ENCODE data around the gene TAMM41. TPM values are rescaled to one million over a fixed set of nuclear protein-coding genes. Genes with fewer than 3 reads are reported as not detected.

The TAMM41 gene
- total RNA-seq, 1 experiment from 2014 or later, result 24.3 TPM

DNA sequence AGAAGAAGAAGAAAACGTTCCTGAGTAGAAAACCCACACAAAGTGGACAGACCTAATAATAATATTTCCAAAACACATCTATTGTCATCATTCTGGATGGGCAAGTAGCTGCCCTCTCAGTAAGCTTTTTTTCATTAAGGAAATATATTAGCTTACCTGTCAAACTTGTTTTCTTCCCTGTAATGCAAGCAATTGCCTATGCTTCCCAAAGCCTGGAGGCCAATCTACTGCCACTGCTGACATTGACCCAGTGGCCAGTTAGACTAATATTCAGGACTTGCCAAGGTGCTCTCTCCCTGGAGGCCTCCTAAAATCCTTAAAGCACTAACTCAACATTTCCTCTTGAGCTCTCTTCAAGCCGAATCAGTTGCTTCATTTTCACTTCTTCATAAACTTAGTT, 86.7 kb downstream of the TAMM41 start:
- no peaks in the 10 kb centered on the region for H3K36me3 Mint-ChIP-seq (ENCODE audit: insufficient read depth in 1 of 3, low read depth in 3 of 3)
- Histone ChIP-seq H3K9me3 (ENCODE audit: control insufficient read depth, low read depth, low read length) (no peaks in the 10 kb centered on the region), H4K5ac (ENCODE audit: insufficient read length, low read depth, low read length) (no peak overlapping the region), H3T11ph (ENCODE audit: low read length) (no peak overlapping the region), H3K27ac (ENCODE audit: insufficient read length, low read depth, low read length) (no peak overlapping the region), H3K56ac (ENCODE audit: insufficient read length, low read depth, low read length) (no peak overlapping the region), H2BK20ac (ENCODE audit: low read depth, low read length, poor library complexity, severe bottlenecking) (no peak overlapping the region), H3K4me1 (ENCODE audit: insufficient read depth, low read length) (no peaks in the 10 kb centered on the region; the same call in 1 of the 2 replicates), H3K18ac (ENCODE audit: insufficient read length, low read depth, low read length) (no peak overlapping the region), H2BK12ac (ENCODE audit: insufficient read length, low read depth, low read length) (no peak overlapping the region), H3K23me2 (ENCODE audit: insufficient read length, low read depth, low read length, poor library complexity, severe bottlenecking) (no peaks in the 10 kb centered on the region), H3K27me3 (ENCODE audit: insufficient read depth, low read length) (no peaks in the 10 kb centered on the region), H3K79me2 (ENCODE audit: insufficient read depth, low read length) (no peaks in the 10 kb centered on the region), H3K4me2 (ENCODE audit: insufficient read depth, insufficient read length, low read length) (no peak overlapping the region), H4K91ac (ENCODE audit: insufficient read length, low read depth, low read length) (no peak overlapping the region), H3K9ac (ENCODE audit: extremely low read depth, insufficient read length, low read length) (no peak overlapping the region), H3K79me1 (ENCODE audit: insufficient read depth, low read depth, low read length, poor library complexity, severe bottlenecking) (no peaks in the 10 kb centered on the region), H2AK5ac (ENCODE audit: insufficient read length, low read length) (no peak overlapping the region), H2BK5ac (ENCODE audit: insufficient read length, low read length) (no peak overlapping the region), H3K4ac (ENCODE audit: low read depth, low read length) (no peak overlapping the region), H2BK120ac (ENCODE audit: low read depth, low read length, poor library complexity, severe bottlenecking) (no peak overlapping the region), H3K14ac (ENCODE audit: insufficient read depth, low read length) (no peak overlapping the region), H3K23ac (ENCODE audit: insufficient read length, low read depth, low read length) (no peak overlapping the region), H2AFZ (ENCODE audit: low read length) (no peak overlapping the region), H2BK15ac (ENCODE audit: low read depth, low read length) (no peak overlapping the region), H4K8ac (replicated peaks; ENCODE audit: insufficient read length, low read depth, low read length) (no peak overlapping the region), H4K20me1 (ENCODE audit: control insufficient read depth, insufficient read depth, insufficient read length) (no peaks in the 10 kb centered on the region)
- H3K4me1 Mint-ChIP-seq, result peaks cover 10 to 13% of the 10 kb centered on the region in 2 experiments
- no peaks in the 10 kb centered on the region for H3K9me3 Mint-ChIP-seq
- H3K27me3 Mint-ChIP-seq (ENCODE audit: low read depth), result peaks cover 2% of the 10 kb centered on the region; the same call in 1 of the 2 replicates
- H3K27ac Mint-ChIP-seq, result no peak overlapping the region
- no peak for TF ChIP-seq CTCF (conservative IDR thresholded peaks at IDR 0.05)
- H3K4me3 Mint-ChIP-seq, result no peak overlapping the region
- WGBS (ENCODE audit: extremely low coverage, insufficient read length, low lambda C conversion rate), result no CpG with 5 or more reads among the region's 2 CpGs
- no peak for DNase-seq
